CD4-positive, alpha-beta memory T cell (primary cell): ENCODE results near the gene OR51S1. TPM values are rescaled to one million over a fixed set of nuclear protein-coding genes. Genes with fewer than 3 reads are reported as not detected.
"Not testable (repeated sequence)": the region's sequence is repeated elsewhere in the genome, so short reads cannot be mapped to it uniquely, and the experiment has no call there.

ENCODE experiments used
- CTCF ChIA-PET: fragments of 350-600 bp; sonication (Branson Sonifier 250); formaldehyde crosslinking; loops from one replicate; lab custom pipeline; 2021; ENCODE audit warnings: inconsistent platforms; ENCODE audit not compliant: partially characterized antibody; lab: Charles Lee
- POLR2A ChIA-PET: fragments of 350-600 bp; sonication (Branson Sonifier 250); formaldehyde crosslinking; loops from one replicate; lab custom pipeline; 2021; ENCODE audit not compliant: partially characterized antibody; lab: Charles Lee
- DNase-seq, 5 donors: peaks; one replicate each; pipeline versions ENCODE4 v3.0.0 to v3.0.0-alpha.2; 2020 to 2022; ENCODE audit warnings: mixed read lengths in 1 of 5
- H3K27ac ChIP-seq: one replicate; pipeline ENCODE4 v1.7.0; 2013; ENCODE audit warnings: low read depth, low read length
- H3K27me3 ChIP-seq: 2 replicates; pipeline ENCODE4 v1.7.0; 2013; ENCODE audit warnings: mild to moderate bottlenecking, low read length, moderate library complexity; ENCODE audit not compliant: insufficient read depth
- H3K36me3 ChIP-seq: 2 replicates; pipeline ENCODE4 v1.7.0; 2013; ENCODE audit warnings: mild to moderate bottlenecking, low read length, moderate library complexity; ENCODE audit not compliant: insufficient read depth
- H3K4me1 ChIP-seq: 2 replicates; pipeline ENCODE4 v1.7.0; 2013; ENCODE audit warnings: mild to moderate bottlenecking, low read length, moderate library complexity; ENCODE audit not compliant: insufficient read depth
- H3K4me3 ChIP-seq, 2 donors: one replicate each; pipeline ENCODE4 v1.7.0; 2013; ENCODE audit warnings: low read length in 2 of 2, mild to moderate bottlenecking in 1 of 2
- H3K9me3 ChIP-seq, 2 donors: one replicate each; pipeline ENCODE4 v1.7.0; 2013; ENCODE audit warnings: low read length in 2 of 2, control low read depth in 1 of 2; ENCODE audit not compliant: control insufficient read depth in 1 of 2
- H3K27ac Mint-ChIP-seq, 7 donors: one replicate each; pipeline ENCODE4 v1.8.0; 2020 to 2021; ENCODE audit warnings: mixed read lengths in 7 of 7, mild to moderate bottlenecking in 6 of 7, inconsistent platforms in 3 of 7, moderate library complexity in 3 of 7
- H3K27me3 Mint-ChIP-seq, 2 donors: one replicate each; pipeline ENCODE4 v1.8.0; 2020 to 2021; ENCODE audit warnings: mixed read lengths in 2 of 2
- H3K36me3 Mint-ChIP-seq, 2 donors: one replicate each; pipeline ENCODE4 v1.8.0; 2020 to 2021; ENCODE audit warnings: mixed read lengths in 2 of 2, inconsistent platforms in 1 of 2, mild to moderate bottlenecking in 1 of 2
- H3K4me1 Mint-ChIP-seq, 4 donors: one replicate each; pipeline ENCODE4 v1.8.0; 2020 to 2021; ENCODE audit warnings: mixed read lengths in 4 of 4, mild to moderate bottlenecking in 1 of 4
- H3K4me3 Mint-ChIP-seq, 8 donors: one replicate each; pipeline ENCODE4 v1.8.0; 2020 to 2021; ENCODE audit warnings: mixed read lengths in 8 of 8, mild to moderate bottlenecking in 7 of 8, moderate library complexity in 6 of 8, inconsistent platforms in 3 of 8
- H3K9me3 Mint-ChIP-seq, 8 donors: one replicate each; pipeline ENCODE4 v1.8.0; 2020 to 2021; ENCODE audit warnings: mixed read lengths in 8 of 8, mild to moderate bottlenecking in 5 of 8, inconsistent platforms in 3 of 8, moderate library complexity in 1 of 8
- intact Hi-C: fragments of 100-400 bp; cut with micrococcal nuclease; formaldehyde crosslinking; loops from one replicate; pipeline ENCODE4 v1.15.1; 2023
- polyA plus RNA-seq, 2 donors: library from polyadenylated mRNA; unstranded; fragments of 300-500 nt; fragmentation: Illumina TruSeq; gene quantifications; one replicate each; pipeline ENCODE4 v1.2.3, GENCODE V29; 2021
- total RNA-seq, 2 experiments: library from RNA; stranded (reverse); gene quantifications; one replicate each; pipeline ENCODE4 v1.2.3, GENCODE V29; 2021

OR51S1 gene
- total and polyA plus RNA-seq, 4 experiments from 2014 or later: not detected

- Histone ChIP-seq H3K36me3 (no peaks in the 10 kb centered on the region), H3K4me3 (no peak within 1 kb of the TSS), H3K27me3 (no peaks in the 10 kb centered on the region), H3K27ac (no peak within 1 kb of the TSS), H3K9me3 (no peaks in the 10 kb centered on the region), H3K4me1 (no peaks in the 10 kb centered on the region)
- Mint-ChIP-seq H3K4me3 (no peak within 1 kb of the TSS), H3K27ac (no peak within 1 kb of the TSS), H3K36me3 (no peaks in the 10 kb centered on the region), H3K9me3 (peaks cover 0 to 2% (median 0%) of the 10 kb centered on the region in 8 donors), H3K4me1 (no peaks in the 10 kb centered on the region), H3K27me3 (no peaks in the 10 kb centered on the region)
- intact Hi-C loops: no loop called here
- DNase-seq: no peak
- ChIA-PET POLR2A (no interaction called here), CTCF (no interaction called here)
Observed at GRCh38 chr11:4881860-4882500, 33.0 kb upstream of the OR51S1 start, which contains the start of gene OR51T1. Gene OR51T1, plus strand, starts transcription at chr11:4881900. Its CDS starts 0 bp downstream, at chr11:4881900.

- intact Hi-C loops: no loop called here
- H3K9me3 Mint-ChIP-seq: peaks cover 0 to 2% (median 0%) of the 10 kb centered on the region in 8 donors
- DNase-seq: no peak
- ChIA-PET CTCF (no interaction called here), POLR2A (no interaction called here)
- Histone ChIP-seq H3K9me3 (no peaks in the 10 kb centered on the region), H3K27me3 (no peaks in the 10 kb centered on the region), H3K36me3 (no peaks in the 10 kb centered on the region), H3K4me1 (no peaks in the 10 kb centered on the region), H3K27ac (no peak overlapping the region), H3K4me3 (no peak overlapping the region)
- H3K4me3 Mint-ChIP-seq: no peak overlapping the region
- no peaks in the 10 kb centered on the region for H3K36me3 Mint-ChIP-seq
- no peak overlapping the region for H3K27ac Mint-ChIP-seq
- H3K27me3 Mint-ChIP-seq: no peaks in the 10 kb centered on the region
- no peaks in the 10 kb centered on the region for H3K4me1 Mint-ChIP-seq
Observed at GRCh38 chr11:4881188-4881587, 32.2 kb upstream of the OR51S1 start.

GRCh38 chr11:4865855-4866254 is 16.8 kb upstream of the OR51S1 start:
- peaks cover 0 to 8% (median 0%) of the 10 kb centered on the region in 8 donors for H3K9me3 Mint-ChIP-seq
- no peak for DNase-seq
- intact Hi-C loops: no loop called here
- H3K27me3 Mint-ChIP-seq: no peaks in the 10 kb centered on the region
- Histone ChIP-seq H3K27ac (no peak overlapping the region), H3K4me1 (no peaks in the 10 kb centered on the region), H3K36me3 (no peaks in the 10 kb centered on the region), H3K4me3 (no peak overlapping the region), H3K9me3 (no peaks in the 10 kb centered on the region), H3K27me3 (no peaks in the 10 kb centered on the region)
- H3K4me1 Mint-ChIP-seq: peaks cover 0 to 3% (median 0%) of the 10 kb centered on the region in 4 donors
- no peak overlapping the region for H3K4me3 Mint-ChIP-seq
- ChIA-PET POLR2A (interaction anchor here (0.5 kb wide), 1 partner anchor 11 kb away, joined by 3 read pairs; no protein-coding TSS in a partner anchor), CTCF (no interaction called here)
- no peak overlapping the region for H3K27ac Mint-ChIP-seq
- H3K36me3 Mint-ChIP-seq: no peaks in the 10 kb centered on the region

- Histone ChIP-seq H3K4me1 (no peaks in the 10 kb centered on the region), H3K9me3 (no peaks in the 10 kb centered on the region), H3K4me3 (no peak overlapping the region), H3K27me3 (no peaks in the 10 kb centered on the region), H3K27ac (no peak overlapping the region), H3K36me3 (no peaks in the 10 kb centered on the region)
- intact Hi-C loops: no loop called here
- no peaks in the 10 kb centered on the region for H3K27me3 Mint-ChIP-seq
- H3K36me3 Mint-ChIP-seq: no peaks in the 10 kb centered on the region
- H3K4me3 Mint-ChIP-seq: no peak overlapping the region
- H3K27ac Mint-ChIP-seq: no peak overlapping the region
- CTCF ChIA-PET: no interaction called here
- peaks cover 0 to 3% (median 0%) of the 10 kb centered on the region in 4 donors for H3K4me1 Mint-ChIP-seq
- peaks cover 0 to 8% (median 0%) of the 10 kb centered on the region in 8 donors for H3K9me3 Mint-ChIP-seq
- POLR2A ChIA-PET: no interaction called here
- no peak for DNase-seq
Observed at GRCh38 chr11:4863876-4864275, 14.9 kb upstream of the OR51S1 start.

GRCh38 chr11:4862447-4863236 is 13.6 kb upstream of the OR51S1 start:
- no peak overlapping the region for H3K27ac Mint-ChIP-seq
- Histone ChIP-seq H3K4me1 (no peaks in the 10 kb centered on the region), H3K27ac (no peak overlapping the region), H3K27me3 (no peaks in the 10 kb centered on the region), H3K4me3 (no peak overlapping the region), H3K9me3 (no peaks in the 10 kb centered on the region), H3K36me3 (no peaks in the 10 kb centered on the region)
- peaks cover 0 to 8% (median 0%) of the 10 kb centered on the region in 8 donors for H3K9me3 Mint-ChIP-seq
- H3K27me3 Mint-ChIP-seq: peaks cover 0 to 1% of the 10 kb centered on the region in 2 donors
- intact Hi-C loops: no loop called here
- peaks cover 0 to 3% (median 0%) of the 10 kb centered on the region in 4 donors for H3K4me1 Mint-ChIP-seq
- no peak overlapping the region for H3K4me3 Mint-ChIP-seq
- no peaks in the 10 kb centered on the region for H3K36me3 Mint-ChIP-seq
- DNase-seq: no peak
- ChIA-PET CTCF (no interaction called here), POLR2A (no interaction called here)

GRCh38 chr11:4854286-4854685 is 5.3 kb upstream of the OR51S1 start:
- CTCF ChIA-PET, H3K36me3 Mint-ChIP-seq, H3K36me3 ChIP-seq: not testable (repeated sequence)

GRCh38 chr11:4851033-4851432 is 2.0 kb upstream of the OR51S1 start:
- no peaks in the 10 kb centered on the region for H3K4me1 Mint-ChIP-seq
- Histone ChIP-seq H3K4me3 (no peak overlapping the region), H3K27ac (no peak overlapping the region), H3K9me3 (no peaks in the 10 kb centered on the region), H3K36me3 (no peaks in the 10 kb centered on the region), H3K4me1 (no peaks in the 10 kb centered on the region), H3K27me3 (no peaks in the 10 kb centered on the region)
- H3K27ac Mint-ChIP-seq: no peak overlapping the region
- H3K27me3 Mint-ChIP-seq: peaks cover 3 to 8% of the 10 kb centered on the region in 2 donors
- H3K9me3 Mint-ChIP-seq: peaks cover 0 to 3% (median 0%) of the 10 kb centered on the region in 8 donors
- ChIA-PET POLR2A (no interaction called here), CTCF (no interaction called here)
- DNase-seq: no peak
- H3K36me3 Mint-ChIP-seq: no peaks in the 10 kb centered on the region
- intact Hi-C loops: no loop called here
- H3K4me3 Mint-ChIP-seq: no peak overlapping the region

More at GRCh38 chr11:4854286-4854685, 5.3 kb upstream of the OR51S1 start:
- H3K27me3 ChIP-seq, intact Hi-C loops, H3K4me3 ChIP-seq, H3K4me1 ChIP-seq, H3K4me3 Mint-ChIP-seq, H3K4me1 Mint-ChIP-seq, H3K27ac Mint-ChIP-seq, H3K27ac ChIP-seq, POLR2A ChIA-PET, H3K9me3 ChIP-seq, H3K27me3 Mint-ChIP-seq, H3K9me3 Mint-ChIP-seq: not testable (repeated sequence)
- peak in 1 of 5 donors; percentile 31 for DNase-seq
